B cell (primary cell): Measurements from ENCODE around the gene SLC37A1. TPM values are rescaled to one million over a fixed set of nuclear protein-coding genes. Genes with fewer than 3 reads are reported as not detected.

Source experiments
- ATAC-seq: fragments of 200-7000 bp; cut with Tn5 transposase; one replicate; pipeline ENCODE4 v1.10.0; 2021; ENCODE audit warnings: low read depth, mild to moderate bottlenecking, moderate number of reproducible peaks, moderate library complexity
- CTCF ChIA-PET: fragments of 350-600 bp; sonication (Branson Sonifier 250); formaldehyde crosslinking; loops from one replicate; lab custom pipeline; 2021; ENCODE audit warnings: antibody characterized with exemption, inconsistent platforms; lab: Charles Lee
- POLR2A ChIA-PET: fragments of 350-600 bp; sonication (Branson Sonifier 250); formaldehyde crosslinking; loops from one replicate; lab custom pipeline; 2021; ENCODE audit warnings: antibody characterized with exemption; lab: Charles Lee
- DNase-seq: peaks from one replicate; pipeline ENCODE4 v3.0.0; 2013
- H2AFZ ChIP-seq: 2 replicates; pipeline ENCODE4 v1.6.1; 2012; ENCODE audit warnings: mild to moderate bottlenecking, low read depth, low read length; ENCODE audit not compliant: insufficient read depth, poor library complexity, severe bottlenecking
- H3K27ac ChIP-seq, 2 donors: 1 replicate in 1 of 2; 2 replicates in 1 of 2; pipeline ENCODE4 v1.5.1; 2012 to 2013; ENCODE audit warnings: low read length in 2 of 2, mild to moderate bottlenecking in 2 of 2, moderate library complexity in 1 of 2
- H3K27me3 ChIP-seq, 4 experiments: fragments of 200-600 bp in 1 of 4; sonication (generic) in 1 of 4; replicated peaks in 1 of 4; 1 replicate in 2 of 4; 2 replicates in 2 of 4; pipeline versions ENCODE4 v1.6.1 to v1.7.0; 2013 to 2016; ENCODE audit warnings: low read length in 3 of 4, mild to moderate bottlenecking in 2 of 4, mixed read lengths in 1 of 4, moderate library complexity in 1 of 4; ENCODE audit not compliant: insufficient read depth in 4 of 4, control insufficient read depth in 3 of 4; ENCODE audit errors: control extremely low read depth in 1 of 4
- H3K36me3 ChIP-seq, 2 experiments: replicated peaks in 1 of 2; 1 replicate in 1 of 2; 2 replicates in 1 of 2; pipeline versions ENCODE4 v1.6.1 to v1.7.1; 2013; ENCODE audit warnings: low read length in 1 of 2; ENCODE audit not compliant: insufficient read depth in 2 of 2, control insufficient read depth in 1 of 2; ENCODE audit errors: control extremely low read depth in 1 of 2, extremely low read depth in 1 of 2
- H3K4me1 ChIP-seq, 2 donors: fragments of 200-600 bp in 1 of 2; sonication (generic) in 1 of 2; 1 replicate in 1 of 2; 2 replicates in 1 of 2; pipeline versions ENCODE4 v1.5.1 to v1.6.1; 2013 to 2017; ENCODE audit warnings: low read length in 2 of 2; ENCODE audit not compliant: control insufficient read depth in 2 of 2, insufficient read depth in 2 of 2
- H3K4me2 ChIP-seq: replicated peaks from 2 replicates; pipeline ENCODE3; 2012; ENCODE audit warnings: mild to moderate bottlenecking, low read depth, low read length; ENCODE audit not compliant: poor library complexity, severe bottlenecking
- H3K4me3 ChIP-seq, 5 experiments: fragments of 200-600 bp in 1 of 5; sonication (generic) in 1 of 5; 1 replicate in 3 of 5; 2 replicates in 2 of 5; pipeline versions ENCODE4 v1.5.1 to v1.7.0; 2011 to 2016; ENCODE audit warnings: low read length in 4 of 5, mild to moderate bottlenecking in 4 of 5, low read depth in 2 of 5, control low read depth in 1 of 5, moderate library complexity in 1 of 5; ENCODE audit not compliant: insufficient read depth in 1 of 5; ENCODE audit errors: control extremely low read depth in 1 of 5, extremely low read depth in 1 of 5
- H3K79me2 ChIP-seq: fragments of 200-600 bp; sonication (generic); one replicate; pipeline ENCODE4 v1.6.0; 2016; ENCODE audit warnings: low read length; ENCODE audit not compliant: control insufficient read depth, insufficient read depth
- H3K9ac ChIP-seq: fragments of 200-600 bp; sonication (generic); 2 replicates; pipeline ENCODE4 v1.6.1; 2017; ENCODE audit warnings: mild to moderate bottlenecking, low read length, moderate library complexity
- H3K9me3 ChIP-seq, 3 donors: one replicate each; pipeline versions ENCODE4 v1.6.1 to v1.7.1; 2013; ENCODE audit warnings: low read length in 2 of 3; ENCODE audit not compliant: control insufficient read depth in 2 of 3, insufficient read depth in 1 of 3; ENCODE audit errors: control extremely low read depth in 1 of 3
- H4K20me1 ChIP-seq: 2 replicates; pipeline ENCODE4 v1.6.0; 2012; ENCODE audit warnings: mild to moderate bottlenecking, low read length; ENCODE audit not compliant: insufficient read depth, control insufficient read depth, poor library complexity, severe bottlenecking
- H3K27ac Mint-ChIP-seq: one replicate; pipeline ENCODE4 v1.8.0; 2021; ENCODE audit warnings: mixed read lengths
- H3K27me3 Mint-ChIP-seq: one replicate; pipeline ENCODE4 v1.8.0; 2021; ENCODE audit warnings: mixed read lengths
- H3K4me1 Mint-ChIP-seq: one replicate; pipeline ENCODE4 v1.8.0; 2021; ENCODE audit warnings: mixed read lengths
- H3K4me3 Mint-ChIP-seq: one replicate; pipeline ENCODE4 v1.8.0; 2021; ENCODE audit warnings: mixed read lengths
- H3K9me3 Mint-ChIP-seq: one replicate; pipeline ENCODE4 v1.8.0; 2022; ENCODE audit warnings: mixed read lengths; ENCODE audit not compliant: insufficient read depth
- EZH2 ChIP-seq: IDR thresholded peaks from 2 replicates; pipeline ENCODE4 v1.6.1; 2012; ENCODE audit warnings: borderline replicate concordance, low read depth, mild to moderate bottlenecking, moderate library complexity, low read length; ENCODE audit not compliant: insufficient read depth, poor library complexity, severe bottlenecking
- WGBS: methylation state at CpG from one replicate; pipeline ENCODE4 v1.1.5; 2013; ENCODE audit warnings: missing lambda C conversion rate; ENCODE audit not compliant: insufficient coverage; 5-methylcytosine and 5-hydroxymethylcytosine counted together
- intact Hi-C: fragments of 100-400 bp; cut with micrococcal nuclease; formaldehyde crosslinking; loops from one replicate; pipeline ENCODE4 v1.10.0; 2022
- polyA plus RNA-seq: library from polyadenylated mRNA; depleted of rRNA; stranded (reverse); fragments of >200 nt; gene quantifications from 2 replicates; pipeline ENCODE4 v1.2.3, GENCODE V29; 2012
- total RNA-seq, 2 donors: library from RNA; stranded (reverse); fragments of 120-200 nt in 1 of 2; gene quantifications; 1 replicate in 1 of 2; 2 replicates in 1 of 2; pipeline versions ENCODE4 v1.2.3 to v1.2.4, GENCODE V29; 2013 to 2022
- TF ChIP-seq, protein P1 (sequence below): fragments of 200-600 bp; IDR thresholded peaks from one replicate; pipeline ENCODE4 v1.8.0; 2022; ENCODE audit warnings: antibody characterized with exemption, mild to moderate bottlenecking

The SLC37A1 gene
- total and polyA plus RNA-seq, 2 donors (not counting 1 experiment from before 2014, with no cell fraction given): 38.1 to 60.2 TPM

DNA sequence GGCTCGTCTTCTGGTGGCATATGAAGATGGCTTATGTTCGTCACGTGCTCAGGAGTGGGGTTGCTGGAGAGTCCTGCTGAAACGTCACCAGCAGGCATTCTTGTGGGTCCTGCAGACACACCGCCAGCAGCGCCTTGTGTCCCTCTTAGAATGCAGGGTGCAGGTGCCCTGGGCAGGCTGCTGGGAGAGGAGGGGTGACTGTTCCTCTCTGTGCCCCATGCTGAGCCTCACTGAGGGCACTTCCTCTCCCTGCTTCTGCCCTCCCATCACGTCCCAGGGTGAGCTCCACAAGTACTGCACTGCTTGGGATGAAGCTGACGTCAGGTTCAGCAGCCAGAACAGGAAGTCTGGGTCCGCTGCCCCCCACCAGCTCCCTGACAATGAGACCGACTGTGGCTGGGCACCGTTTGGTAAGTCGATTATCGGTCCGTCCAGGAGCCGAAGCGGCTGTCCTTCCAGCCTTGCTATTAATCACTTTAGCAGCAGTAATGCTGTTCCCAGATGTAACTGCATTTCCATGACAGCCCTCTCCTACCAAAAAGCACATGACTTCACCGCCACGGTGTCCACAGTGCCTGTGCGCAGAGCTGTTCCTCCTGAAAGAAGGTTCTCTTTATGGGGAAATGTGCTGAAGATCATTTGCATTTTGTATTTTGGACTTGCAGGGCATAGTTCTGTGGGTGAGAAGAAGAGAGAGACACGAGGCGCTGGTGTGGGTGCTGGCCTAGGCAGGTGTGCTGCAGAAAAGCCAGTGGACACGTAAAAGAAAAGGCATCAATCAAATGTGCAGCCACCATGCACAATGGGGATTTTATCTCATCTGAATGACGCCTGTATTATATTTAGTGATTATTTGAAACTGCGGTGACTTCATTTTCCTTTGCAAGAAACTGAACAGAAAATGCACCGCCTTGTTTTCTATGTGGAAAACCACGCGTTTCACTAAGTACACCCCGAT lies 21.0 kb downstream of the SLC37A1 start:
- peaks cover 81% of the 10 kb centered on the region for H3K4me1 Mint-ChIP-seq
- Histone ChIP-seq H3K9ac (peak overlapping the region; percentile 52), H3K4me2 (peak overlapping the region; percentile 73)

More for the DNA sequence above, 21.0 kb downstream of the SLC37A1 start:
- Histone ChIP-seq H3K36me3 (peaks cover 4 to 23% of the 10 kb centered on the region in 2 experiments), H3K27me3 (no peaks in the 10 kb centered on the region), H3K4me1 (peaks cover 51 to 56% of the 10 kb centered on the region in 2 donors), H4K20me1 (peaks cover 7% of the 10 kb centered on the region), H3K79me2 (peaks cover 65% of the 10 kb centered on the region), H3K9me3 (no peaks in the 10 kb centered on the region), H3K27ac (peak overlapping the region; percentile 86 to 88), H2AFZ (no peak overlapping the region), H3K4me3 (peak overlapping the region in 4 of 5 experiments; percentile 34 to 52 (median 42))
- TF ChIP-seq, protein P1, sequence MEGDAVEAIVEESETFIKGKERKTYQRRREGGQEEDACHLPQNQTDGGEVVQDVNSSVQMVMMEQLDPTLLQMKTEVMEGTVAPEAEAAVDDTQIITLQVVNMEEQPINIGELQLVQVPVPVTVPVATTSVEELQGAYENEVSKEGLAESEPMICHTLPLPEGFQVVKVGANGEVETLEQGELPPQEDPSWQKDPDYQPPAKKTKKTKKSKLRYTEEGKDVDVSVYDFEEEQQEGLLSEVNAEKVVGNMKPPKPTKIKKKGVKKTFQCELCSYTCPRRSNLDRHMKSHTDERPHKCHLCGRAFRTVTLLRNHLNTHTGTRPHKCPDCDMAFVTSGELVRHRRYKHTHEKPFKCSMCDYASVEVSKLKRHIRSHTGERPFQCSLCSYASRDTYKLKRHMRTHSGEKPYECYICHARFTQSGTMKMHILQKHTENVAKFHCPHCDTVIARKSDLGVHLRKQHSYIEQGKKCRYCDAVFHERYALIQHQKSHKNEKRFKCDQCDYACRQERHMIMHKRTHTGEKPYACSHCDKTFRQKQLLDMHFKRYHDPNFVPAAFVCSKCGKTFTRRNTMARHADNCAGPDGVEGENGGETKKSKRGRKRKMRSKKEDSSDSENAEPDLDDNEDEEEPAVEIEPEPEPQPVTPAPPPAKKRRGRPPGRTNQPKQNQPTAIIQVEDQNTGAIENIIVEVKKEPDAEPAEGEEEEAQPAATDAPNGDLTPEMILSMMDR: no peak
- no peak for TF ChIP-seq EZH2
- intact Hi-C loops: loop anchor here (1.0 to 10.0 kb wide), 5 partner anchors 10 to 610 kb away; no protein-coding TSS in a partner anchor
- H3K27me3 Mint-ChIP-seq: no peaks in the 10 kb centered on the region
- H3K27ac Mint-ChIP-seq: peak overlapping the region; percentile 84
- ChIA-PET POLR2A (interaction anchor here (0.6 to 2.4 kb wide), 6 partner anchors 10 to 302 kb away, joined by 3 to 20 read pairs (median 4); partner anchors contain the start of gene SLC37A1), CTCF (interaction anchor here (0.8 to 5.9 kb wide), 13 partner anchors 10 to 275 kb away, joined by 3 to 59 read pairs (median 7); partner anchors contain the start of gene SLC37A1)
- WGBS: 11% methylated on average over 26 of the region's 28 CpGs
- DNase-seq (peak; percentile 87), ATAC-seq (peak; percentile 60)
- no peaks in the 10 kb centered on the region for H3K9me3 Mint-ChIP-seq
- peak overlapping the region; percentile 72 for H3K4me3 Mint-ChIP-seq
